HCT116 (cell line): ENCODE data around the gene SYAP1.

Experiments used
- EZH2phosphoT487 ChIP-seq: fragments of 200-600 bp; IDR thresholded peaks from 2 replicates; pipeline ENCODE4 v1.6.1; 2018; ENCODE audit warnings: antibody characterized with exemption, borderline replicate concordance
- POLR2A ChIP-seq: IDR thresholded peaks from 2 replicates; pipeline ENCODE4 v1.7.0; 2011; ENCODE audit warnings: borderline replicate concordance; ENCODE audit not compliant: insufficient read depth, insufficient read length; ENCODE audit errors: extremely low read depth
- POLR2AphosphoS5 ChIP-seq: IDR thresholded peaks from 2 replicates; pipeline ENCODE4 v1.6.1; 2011; ENCODE audit warnings: mild to moderate bottlenecking, low read depth, low read length, moderate library complexity

DNA sequence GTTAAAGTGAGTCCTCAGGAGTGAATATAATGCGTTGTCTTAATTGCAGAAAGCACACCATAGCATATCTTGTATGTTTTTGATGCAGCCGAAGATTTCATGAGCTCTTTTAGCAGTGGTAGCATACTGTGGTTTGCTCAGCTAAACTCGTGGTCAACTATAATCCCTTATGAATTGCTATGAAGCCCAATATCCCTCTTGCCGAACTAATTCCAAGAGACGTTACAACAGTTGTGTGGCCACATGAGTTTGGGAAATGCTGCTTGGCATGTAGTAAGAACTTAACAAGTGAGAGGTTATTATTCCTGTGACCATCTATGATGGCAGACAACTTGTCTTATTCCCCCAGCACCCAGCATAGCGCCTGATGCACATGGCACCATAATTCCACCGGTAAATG is 30.7 kb downstream of the SYAP1 start:
- no peak for TF ChIP-seq POLR2A
- TF ChIP-seq POLR2AphosphoS5 = no peak
- TF ChIP-seq EZH2phosphoT487 = no peak
